PC-3 (cell line): ENCODE measurements around the gene PLIN3. TPM values are rescaled to one million over a fixed set of nuclear protein-coding genes. Genes with fewer than 3 reads are reported as not detected.
A peak's percentile ranks its signal among the peaks of the same experiment; 100 is the strongest.
"Not testable (repeated sequence)": the region's sequence is repeated elsewhere in the genome, so short reads cannot be mapped to it uniquely, and the experiment has no call there.

Experiments used
- ATAC-seq: fragments of 200-7000 bp; cut with Tn5 transposase; 2 replicates; pipeline ENCODE4 v1.9.1; 2020; ENCODE audit warnings: mild to moderate bottlenecking, moderate library complexity
- BruUV-seq: library from RNA; stranded (reverse); fragments of 400-500 nt; replicated peaks from 2 replicates; lab custom pipeline; 2021; lab: Mats Ljungman, UMichigan
- CTCF ChIA-PET: fragments of 300-600 bp; sonication (Branson Sonifier 250); formaldehyde crosslinking; loops from one replicate; lab custom pipeline; 2022; ENCODE audit warnings: antibody characterized with exemption; lab: Charles Lee
- POLR2A ChIA-PET: fragments of 300-600 bp; sonication (Branson Sonifier 250); formaldehyde crosslinking; loops from one replicate; lab custom pipeline; 2022; ENCODE audit warnings: antibody characterized with exemption; ENCODE audit not compliant: unreplicated experiment; lab: Charles Lee
- DNase-seq: peaks from one replicate; pipeline ENCODE4 v3.0.0-alpha.2; 2015
- H2AFZ ChIP-seq: fragments of 300-600 bp; sonication (generic); 2 replicates; pipeline ENCODE4 v1.6.0; 2016; ENCODE audit warnings: antibody characterized with exemption, low read length
- H3F3A ChIP-seq: fragments of 300-600 bp; sonication (generic); one replicate; pipeline ENCODE4 v1.6.0; 2017; ENCODE audit warnings: antibody characterized with exemption, low read length, control low read depth, mild to moderate bottlenecking; ENCODE audit not compliant: unreplicated experiment
- H3K27ac ChIP-seq: fragments of 300-600 bp; sonication (generic); 2 replicates; pipeline ENCODE4 v1.5.1; 2016; ENCODE audit warnings: mild to moderate bottlenecking, low read length
- H3K27me3 ChIP-seq: fragments of 300-600 bp; sonication (generic); 2 replicates; pipeline ENCODE4 v1.6.1; 2016; ENCODE audit warnings: low read length, mixed read lengths
- H3K36me3 ChIP-seq: fragments of 300-600 bp; sonication (generic); 2 replicates; pipeline ENCODE4 v1.6.1; 2016; ENCODE audit warnings: low read depth, mixed run types, low read length, mixed read lengths
- H3K4me1 ChIP-seq: fragments of 300-600 bp; sonication (generic); 2 replicates; pipeline ENCODE4 v1.5.1; 2016; ENCODE audit warnings: low read length; ENCODE audit not compliant: insufficient read depth
- H3K4me2 ChIP-seq: fragments of 300-600 bp; sonication (generic); 2 replicates; pipeline ENCODE4 v1.6.0; 2016; ENCODE audit warnings: low read length
- H3K4me3 ChIP-seq: fragments of 300-600 bp; sonication (generic); 2 replicates; pipeline ENCODE4 v1.5.1; 2016; ENCODE audit warnings: mild to moderate bottlenecking, low read length, mixed read lengths
- H3K79me2 ChIP-seq: fragments of 300-600 bp; sonication (generic); 2 replicates; pipeline ENCODE4 v1.6.1; 2017; ENCODE audit warnings: low read length, mixed read lengths
- H3K9ac ChIP-seq: fragments of 300-600 bp; sonication (generic); 2 replicates; pipeline ENCODE4 v1.6.0; 2016; ENCODE audit warnings: mild to moderate bottlenecking, low read length
- H3K9me2 ChIP-seq: fragments of 300-600 bp; sonication (generic); replicated peaks from 2 replicates; pipeline ENCODE4 v1.6.1; 2016; ENCODE audit warnings: mixed run types, low read length, mixed read lengths
- H3K9me3 ChIP-seq: fragments of 300-600 bp; sonication (generic); 2 replicates; pipeline ENCODE4 v1.6.1; 2016; ENCODE audit warnings: low read length, mixed read lengths
- H4K20me1 ChIP-seq: fragments of 300-600 bp; sonication (generic); 2 replicates; pipeline ENCODE4 v1.6.1; 2016; ENCODE audit warnings: low read length, mixed read lengths
- EZH2 ChIP-seq: fragments of 300-600 bp; sonication (generic); IDR thresholded peaks from one replicate; pipeline ENCODE4 v1.6.1; 2017; ENCODE audit warnings: antibody characterized with exemption, mild to moderate bottlenecking, low read length; ENCODE audit not compliant: unreplicated experiment
- EZH2phosphoT487 ChIP-seq: fragments of 300-600 bp; sonication (generic); IDR thresholded peaks from 2 replicates; pipeline ENCODE4 v1.6.1; 2018; ENCODE audit warnings: mild to moderate bottlenecking, antibody characterized with exemption, low read length, borderline replicate concordance
- intact Hi-C: fragments of 100-400 bp; cut with micrococcal nuclease; formaldehyde crosslinking; loops from 2 replicates; pipeline ENCODE4 v1.9.0; 2023
- total RNA-seq: library from RNA; depleted of rRNA; stranded (reverse); fragments of >200 nt; gene quantifications from 2 replicates; pipeline ENCODE4 v1.2.3, GENCODE V29; 2014
- TF ChIP-seq, protein P1 (sequence below): fragments of 300-600 bp; sonication (generic); conservative IDR thresholded peaks from 2 replicates; pipeline ENCODE4 v1.5.1; 2017; ENCODE audit warnings: antibody characterized with exemption, low read depth, mild to moderate bottlenecking, low read length

Gene PLIN3
- total RNA-seq, 1 experiment from 2014 or later: 136 TPM

DNA sequence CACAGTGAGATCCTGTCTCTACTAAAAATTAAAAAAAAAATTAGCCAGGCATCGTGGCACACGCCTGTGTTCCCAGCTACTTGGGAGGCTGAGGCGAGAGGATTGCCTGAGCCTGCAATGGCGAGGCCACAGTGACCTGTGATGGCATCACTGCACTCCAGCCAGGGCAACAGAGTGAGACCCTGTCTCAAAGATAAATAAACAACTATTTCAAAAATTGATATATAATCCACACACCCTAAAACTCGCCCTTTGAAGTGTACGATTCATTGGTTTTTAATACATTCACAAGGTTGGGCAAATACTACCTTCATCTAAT is 23.9 kb downstream of the PLIN3 start:
- no peaks in the 10 kb centered on the region for H3K4me1 ChIP-seq
- H2AFZ ChIP-seq: no peak overlapping the region
- ChIA-PET POLR2A (no interaction called here), CTCF (no interaction called here)
- H3K79me2 ChIP-seq: no peaks in the 10 kb centered on the region
- H3K4me2 ChIP-seq: no peak overlapping the region
- no peak overlapping the region for H3K27ac ChIP-seq
- no peak overlapping the region for H3K9ac ChIP-seq
- no peak overlapping the region for H3K4me3 ChIP-seq
- ATAC-seq: no peak
- no peaks in the 10 kb centered on the region for H3K27me3 ChIP-seq
- DNase-seq: no peak
- peaks cover 40% of the 10 kb centered on the region for H3K36me3 ChIP-seq
- no peaks in the 10 kb centered on the region for H4K20me1 ChIP-seq
- H3K9me2 ChIP-seq: no peaks in the 10 kb centered on the region
- H3K9me3 ChIP-seq: no peaks in the 10 kb centered on the region
- TF ChIP-seq EZH2phosphoT487 (no peak), EZH2 (no peak)
- TF ChIP-seq, protein P1, sequence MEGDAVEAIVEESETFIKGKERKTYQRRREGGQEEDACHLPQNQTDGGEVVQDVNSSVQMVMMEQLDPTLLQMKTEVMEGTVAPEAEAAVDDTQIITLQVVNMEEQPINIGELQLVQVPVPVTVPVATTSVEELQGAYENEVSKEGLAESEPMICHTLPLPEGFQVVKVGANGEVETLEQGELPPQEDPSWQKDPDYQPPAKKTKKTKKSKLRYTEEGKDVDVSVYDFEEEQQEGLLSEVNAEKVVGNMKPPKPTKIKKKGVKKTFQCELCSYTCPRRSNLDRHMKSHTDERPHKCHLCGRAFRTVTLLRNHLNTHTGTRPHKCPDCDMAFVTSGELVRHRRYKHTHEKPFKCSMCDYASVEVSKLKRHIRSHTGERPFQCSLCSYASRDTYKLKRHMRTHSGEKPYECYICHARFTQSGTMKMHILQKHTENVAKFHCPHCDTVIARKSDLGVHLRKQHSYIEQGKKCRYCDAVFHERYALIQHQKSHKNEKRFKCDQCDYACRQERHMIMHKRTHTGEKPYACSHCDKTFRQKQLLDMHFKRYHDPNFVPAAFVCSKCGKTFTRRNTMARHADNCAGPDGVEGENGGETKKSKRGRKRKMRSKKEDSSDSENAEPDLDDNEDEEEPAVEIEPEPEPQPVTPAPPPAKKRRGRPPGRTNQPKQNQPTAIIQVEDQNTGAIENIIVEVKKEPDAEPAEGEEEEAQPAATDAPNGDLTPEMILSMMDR: no peak
- no TSS peak for BruUV-seq
- intact Hi-C loops: no loop called here
- H3F3A ChIP-seq: no peaks in the 10 kb centered on the region

DNA sequence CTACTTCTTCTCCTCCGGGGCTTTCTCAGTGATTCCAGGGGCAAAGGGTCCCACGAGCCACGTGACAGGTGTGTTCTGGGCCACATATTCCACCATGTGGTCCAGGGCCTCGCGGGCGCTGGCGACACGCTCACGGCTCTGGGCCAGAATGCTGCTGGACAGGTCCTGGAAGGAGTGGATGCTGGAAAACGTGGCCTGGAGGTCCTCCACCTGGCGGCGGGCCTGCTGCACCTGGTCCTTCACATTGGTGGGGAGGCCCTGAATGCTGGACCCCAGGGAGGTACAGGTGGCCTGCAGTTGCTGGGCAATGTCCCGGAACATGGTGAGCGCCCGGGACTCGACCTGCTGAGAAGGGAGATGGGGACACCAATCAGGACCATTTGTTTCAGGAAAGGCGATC is 28.3 kb downstream of the PLIN3 start:
- Histone ChIP-seq H3K4me3 (no peak overlapping the region), H3K79me2 (no peaks in the 10 kb centered on the region), H2AFZ (no peak overlapping the region), H3K27ac (no peak overlapping the region), H3K9me2 (no peaks in the 10 kb centered on the region), H4K20me1 (no peaks in the 10 kb centered on the region), H3K4me1 (no peaks in the 10 kb centered on the region), H3K27me3 (no peaks in the 10 kb centered on the region), H3K36me3 (peaks cover 29% of the 10 kb centered on the region), H3K4me2 (no peak overlapping the region), H3K9me3 (no peaks in the 10 kb centered on the region), H3F3A (no peaks in the 10 kb centered on the region), H3K9ac (no peak overlapping the region)
- BruUV-seq: no TSS peak
- intact Hi-C loops: no loop called here
- ATAC-seq: no peak
- POLR2A ChIA-PET: no interaction called here
- TF ChIP-seq EZH2phosphoT487 (no peak), EZH2 (no peak)
- TF ChIP-seq, protein P1: no peak
- no peak for DNase-seq
- CTCF ChIA-PET: no interaction called here

DNA sequence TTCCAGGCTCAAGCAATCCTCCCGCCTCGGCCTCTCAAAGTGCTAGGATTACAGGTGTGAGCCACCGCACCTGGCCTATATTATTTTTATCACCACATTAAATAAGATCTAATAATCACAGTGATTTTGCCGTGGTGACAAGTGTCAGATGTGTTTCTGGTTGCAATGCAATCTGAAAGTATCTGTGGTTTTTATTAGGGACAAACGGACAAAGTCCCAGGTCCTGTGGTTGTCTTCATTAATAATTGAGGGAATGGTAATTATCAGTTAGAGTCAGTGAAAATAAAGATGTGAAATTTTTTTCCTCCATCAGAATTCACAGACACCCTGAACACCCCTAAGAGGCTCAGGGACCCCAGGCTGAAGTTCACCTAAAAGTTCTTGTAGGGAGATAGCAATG is 34.7 kb downstream of the PLIN3 start:
- H3K4me2 ChIP-seq: no peak overlapping the region
- no peak overlapping the region for H3K9ac ChIP-seq
- H2AFZ ChIP-seq: no peak overlapping the region
- no peaks in the 10 kb centered on the region for H3K9me3 ChIP-seq
- no peaks in the 10 kb centered on the region for H3K9me2 ChIP-seq
- H3K79me2 ChIP-seq: peaks cover 41% of the 10 kb centered on the region
- H3K27me3 ChIP-seq: no peaks in the 10 kb centered on the region
- no peak overlapping the region for H3K4me3 ChIP-seq
- H3K4me1 ChIP-seq: peaks cover 13% of the 10 kb centered on the region; the same call in 1 of the 2 replicates
- TF ChIP-seq, protein P1: no peak
- TF ChIP-seq EZH2 (no peak), EZH2phosphoT487 (no peak)
- ATAC-seq (no peak), DNase-seq (no peak)
- no peaks in the 10 kb centered on the region; the same call in 1 of the 2 replicates for H3K36me3 ChIP-seq
- H4K20me1 ChIP-seq: no peaks in the 10 kb centered on the region
- ChIA-PET POLR2A (no interaction called here), CTCF (no interaction called here)
- intact Hi-C loops: no loop called here
- BruUV-seq: no TSS peak
- no peaks in the 10 kb centered on the region for H3F3A ChIP-seq
- H3K27ac ChIP-seq: no peak overlapping the region

DNA sequence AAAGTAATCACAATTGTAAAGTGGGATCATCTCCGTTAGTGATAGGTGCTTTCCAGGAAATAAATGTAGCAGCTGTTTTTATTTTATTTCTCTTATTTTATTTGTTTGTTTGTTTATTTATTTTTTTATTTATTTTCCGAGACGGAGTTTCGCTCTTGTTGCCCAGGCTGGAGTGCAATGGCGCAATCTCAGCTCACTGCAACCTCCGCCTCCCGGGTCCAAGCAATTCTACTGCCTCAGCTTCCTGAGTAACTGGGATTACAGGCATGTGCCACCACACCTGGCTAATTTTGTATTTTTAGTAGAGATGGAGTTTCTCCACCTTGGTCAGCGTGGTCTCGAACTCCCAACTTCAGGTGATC is 35.5 kb downstream of the PLIN3 start:
- POLR2A ChIA-PET: not testable (repeated sequence)

More for the DNA sequence above, 35.5 kb downstream of the PLIN3 start:
- Histone ChIP-seq H3K27ac (peak overlapping the region; percentile 56), H3K4me1 (peaks cover 13% of the 10 kb centered on the region; the same call in 1 of the 2 replicates), H3K4me2 (peak overlapping the region; percentile 94), H3K9ac (peak overlapping the region; percentile 93), H2AFZ (peak overlapping the region; percentile 92), H3K79me2 (peaks cover 43% of the 10 kb centered on the region), H3K4me3 (peak overlapping the region; percentile 92)
- H3F3A ChIP-seq, H3K27me3 ChIP-seq, H3K36me3 ChIP-seq, DNase-seq, H3K9me3 ChIP-seq, H3K9me2 ChIP-seq, CTCF ChIA-PET, intact Hi-C loops, H4K20me1 ChIP-seq, ATAC-seq: not testable (repeated sequence)
- TSS peak; percentile 93 for BruUV-seq
